DND-41 (cell line): Measurements from ENCODE around the gene GPR75.

ENCODE experiments used
- EZH2 ChIP-seq: IDR thresholded peaks from 3 replicates; pipeline ENCODE4 v1.6.1; 2012; ENCODE audit warnings: borderline replicate concordance, low read depth, mild to moderate bottlenecking, moderate library complexity, low read length, inconsistent platforms; ENCODE audit not compliant: severe bottlenecking
- TF ChIP-seq, protein P1 (sequence below): IDR thresholded peaks from 2 replicates; pipeline ENCODE4 v1.5.1; 2012; ENCODE audit warnings: borderline replicate concordance, low read length, moderate library complexity, mild to moderate bottlenecking; ENCODE audit not compliant: poor library complexity, severe bottlenecking; ENCODE audit errors: extremely low read depth

DNA sequence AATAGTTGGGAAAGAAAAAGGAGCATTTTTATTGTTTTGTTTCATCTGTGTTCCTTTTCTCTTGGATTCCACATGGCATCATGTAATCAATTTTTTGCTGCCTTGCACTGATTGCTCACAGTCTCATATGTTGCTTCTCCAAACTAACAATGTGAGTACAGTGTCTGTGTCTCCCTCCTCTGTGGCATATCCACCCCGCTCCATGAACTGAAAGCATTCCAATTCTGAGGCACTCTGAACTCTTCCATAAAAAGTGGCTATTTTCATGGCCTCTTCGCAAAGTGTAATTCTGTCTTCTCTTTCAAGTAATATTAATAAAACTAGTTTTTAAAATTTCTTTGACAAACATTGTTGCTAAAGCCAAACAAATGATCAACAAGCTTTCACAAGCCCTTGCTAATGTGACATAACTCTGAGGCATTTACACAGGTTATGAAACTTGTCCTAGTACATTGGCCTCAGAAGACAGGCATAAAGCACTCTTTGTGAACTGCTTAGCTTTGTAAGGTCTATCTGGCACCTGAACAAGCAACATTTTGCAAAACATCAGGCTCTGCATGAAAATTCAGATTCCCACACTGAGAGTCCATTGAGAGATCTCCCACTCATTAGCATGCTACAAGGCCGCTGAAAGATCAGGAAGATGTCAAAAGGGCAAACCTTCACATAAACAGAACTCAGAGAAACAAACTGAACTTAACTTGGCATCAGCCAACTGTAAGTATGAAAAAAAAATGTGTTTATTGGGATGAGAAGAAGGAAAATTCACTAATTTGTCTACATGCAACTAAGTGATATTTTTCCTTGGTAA lies 33.0 kb downstream of the GPR75 start:
- TF ChIP-seq, protein P1, sequence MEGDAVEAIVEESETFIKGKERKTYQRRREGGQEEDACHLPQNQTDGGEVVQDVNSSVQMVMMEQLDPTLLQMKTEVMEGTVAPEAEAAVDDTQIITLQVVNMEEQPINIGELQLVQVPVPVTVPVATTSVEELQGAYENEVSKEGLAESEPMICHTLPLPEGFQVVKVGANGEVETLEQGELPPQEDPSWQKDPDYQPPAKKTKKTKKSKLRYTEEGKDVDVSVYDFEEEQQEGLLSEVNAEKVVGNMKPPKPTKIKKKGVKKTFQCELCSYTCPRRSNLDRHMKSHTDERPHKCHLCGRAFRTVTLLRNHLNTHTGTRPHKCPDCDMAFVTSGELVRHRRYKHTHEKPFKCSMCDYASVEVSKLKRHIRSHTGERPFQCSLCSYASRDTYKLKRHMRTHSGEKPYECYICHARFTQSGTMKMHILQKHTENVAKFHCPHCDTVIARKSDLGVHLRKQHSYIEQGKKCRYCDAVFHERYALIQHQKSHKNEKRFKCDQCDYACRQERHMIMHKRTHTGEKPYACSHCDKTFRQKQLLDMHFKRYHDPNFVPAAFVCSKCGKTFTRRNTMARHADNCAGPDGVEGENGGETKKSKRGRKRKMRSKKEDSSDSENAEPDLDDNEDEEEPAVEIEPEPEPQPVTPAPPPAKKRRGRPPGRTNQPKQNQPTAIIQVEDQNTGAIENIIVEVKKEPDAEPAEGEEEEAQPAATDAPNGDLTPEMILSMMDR = no peak
- no peak for TF ChIP-seq EZH2
